Peyer's patch (tissue), 4 donors: ENCODE data around the gene ARFIP1. TPM values are rescaled to one million over a fixed set of nuclear protein-coding genes. Genes with fewer than 3 reads are reported as not detected.

Source experiments
- DNase-seq, 3 donors: peaks; one replicate each; pipeline ENCODE4 v3.0.0-alpha.2; 2017 to 2019
- H3K27ac ChIP-seq, 4 donors: fragments of 200-600 bp; sonication (generic); one replicate each; pipeline ENCODE4 v1.5.1; 2016 to 2019
- H3K27me3 ChIP-seq, 2 donors: fragments of 200-600 bp; sonication (generic); one replicate each; pipeline ENCODE4 v1.5.1; 2019
- H3K36me3 ChIP-seq, 3 donors: fragments of 200-600 bp; sonication (generic); one replicate each; pipeline ENCODE4 v1.5.1; 2016 to 2019
- H3K4me1 ChIP-seq, 4 donors: fragments of 200-600 bp; sonication (generic); one replicate each; pipeline ENCODE4 v1.5.1; 2016 to 2019
- H3K4me3 ChIP-seq, 4 donors: fragments of 200-600 bp; sonication (generic); 1 replicate in 3 of 4; 2 replicates in 1 of 4; pipeline ENCODE4 v1.5.1; 2016 to 2019; ENCODE audit warnings: mild to moderate bottlenecking in 1 of 4
- H3K9me3 ChIP-seq, 4 donors: fragments of 200-600 bp; sonication (generic); one replicate each; pipeline ENCODE4 v1.5.1; 2016 to 2019; ENCODE audit warnings: mild to moderate bottlenecking in 1 of 4
- POLR2A ChIP-seq, 2 donors: fragments of 450-650 bp; IDR thresholded peaks; one replicate each; pipeline ENCODE4 v1.5.1; 2017; ENCODE audit warnings: antibody characterized with exemption in 2 of 2, mild to moderate bottlenecking in 2 of 2, moderate library complexity in 2 of 2
- total RNA-seq, 4 donors: library from RNA; depleted of rRNA; stranded (reverse); fragments of >200 nt; gene quantifications; one replicate each; pipeline ENCODE4 v1.1.0, GENCODE V29; 2016
- TF ChIP-seq, protein P1 (sequence below), 6 experiments: fragments of 450-650 bp in 4 of 6; fragments of 200-600 bp in 2 of 6; sonication (generic) in 1 of 6; IDR thresholded peaks; one replicate each; pipeline ENCODE4 v1.5.1; 2017 to 2019; ENCODE audit warnings: antibody characterized with exemption in 6 of 6, mild to moderate bottlenecking in 3 of 6, moderate library complexity in 1 of 6

The ARFIP1 gene
- total RNA-seq, 4 donors from 2014 or later: 24.5 to 44.6 (median 36.3) TPM

DNA sequence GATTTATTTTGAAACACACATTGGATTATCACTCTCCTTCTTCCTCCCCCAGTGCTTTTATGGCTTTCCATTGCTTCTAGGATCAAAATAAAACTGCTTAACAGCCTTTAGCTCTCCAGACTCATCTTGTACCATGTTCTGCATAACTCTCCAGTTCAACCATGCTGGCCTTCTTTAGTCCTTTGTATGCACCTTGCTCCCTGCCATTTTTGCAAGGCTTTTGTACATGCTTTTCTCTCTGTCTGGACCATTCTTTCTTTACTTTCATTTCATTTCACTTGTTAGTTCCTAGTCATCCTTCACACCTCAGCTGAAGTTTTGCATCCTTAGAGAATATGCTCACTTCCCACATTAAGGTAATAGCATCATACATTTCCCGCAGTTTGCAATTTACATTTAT is 6.9 kb downstream of the ARFIP1 start:
- H3K9me3 ChIP-seq: no peaks in the 10 kb centered on the region
- no peak for DNase-seq
- peaks cover 0 to 17% (median 0%) of the 10 kb centered on the region in 4 donors for H3K4me1 ChIP-seq
- H3K27me3 ChIP-seq: no peaks in the 10 kb centered on the region
- H3K36me3 ChIP-seq: no peaks in the 10 kb centered on the region
- H3K27ac ChIP-seq: no peak overlapping the region
- no peak overlapping the region for H3K4me3 ChIP-seq
- no peak for TF ChIP-seq POLR2A (IDR thresholded peaks at IDR 0.05)
- TF ChIP-seq, protein P1, sequence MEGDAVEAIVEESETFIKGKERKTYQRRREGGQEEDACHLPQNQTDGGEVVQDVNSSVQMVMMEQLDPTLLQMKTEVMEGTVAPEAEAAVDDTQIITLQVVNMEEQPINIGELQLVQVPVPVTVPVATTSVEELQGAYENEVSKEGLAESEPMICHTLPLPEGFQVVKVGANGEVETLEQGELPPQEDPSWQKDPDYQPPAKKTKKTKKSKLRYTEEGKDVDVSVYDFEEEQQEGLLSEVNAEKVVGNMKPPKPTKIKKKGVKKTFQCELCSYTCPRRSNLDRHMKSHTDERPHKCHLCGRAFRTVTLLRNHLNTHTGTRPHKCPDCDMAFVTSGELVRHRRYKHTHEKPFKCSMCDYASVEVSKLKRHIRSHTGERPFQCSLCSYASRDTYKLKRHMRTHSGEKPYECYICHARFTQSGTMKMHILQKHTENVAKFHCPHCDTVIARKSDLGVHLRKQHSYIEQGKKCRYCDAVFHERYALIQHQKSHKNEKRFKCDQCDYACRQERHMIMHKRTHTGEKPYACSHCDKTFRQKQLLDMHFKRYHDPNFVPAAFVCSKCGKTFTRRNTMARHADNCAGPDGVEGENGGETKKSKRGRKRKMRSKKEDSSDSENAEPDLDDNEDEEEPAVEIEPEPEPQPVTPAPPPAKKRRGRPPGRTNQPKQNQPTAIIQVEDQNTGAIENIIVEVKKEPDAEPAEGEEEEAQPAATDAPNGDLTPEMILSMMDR (IDR thresholded peaks at IDR 0.05): no peak

DNA sequence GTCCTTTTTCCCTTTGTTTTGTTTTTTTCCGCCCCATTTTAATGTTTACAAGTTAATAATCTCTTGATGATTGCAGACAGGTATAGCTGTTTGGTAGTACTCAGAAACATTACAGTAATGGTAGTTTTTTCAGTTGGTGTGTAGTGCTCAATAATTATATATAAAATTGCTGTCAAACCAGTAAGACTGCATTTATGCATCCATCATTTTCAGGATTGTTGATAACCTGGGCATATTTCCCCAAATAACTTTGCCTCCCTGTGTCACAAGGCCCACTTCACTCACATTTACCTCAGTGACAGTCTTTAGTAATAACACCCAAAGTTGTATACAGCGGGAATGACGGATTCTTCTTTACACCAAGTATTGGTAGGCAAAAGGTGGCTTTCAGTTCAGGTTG is 16.1 kb downstream of the ARFIP1 start:
- no peak for TF ChIP-seq POLR2A (IDR thresholded peaks at IDR 0.05)
- TF ChIP-seq, protein P1 (IDR thresholded peaks at IDR 0.05): no peak
- no peaks in the 10 kb centered on the region for H3K9me3 ChIP-seq
- DNase-seq: no peak
- H3K4me1 ChIP-seq: no peaks in the 10 kb centered on the region
- no peaks in the 10 kb centered on the region for H3K27me3 ChIP-seq
- H3K4me3 ChIP-seq: no peak overlapping the region
- H3K36me3 ChIP-seq: no peaks in the 10 kb centered on the region
- H3K27ac ChIP-seq: no peak overlapping the region

DNA sequence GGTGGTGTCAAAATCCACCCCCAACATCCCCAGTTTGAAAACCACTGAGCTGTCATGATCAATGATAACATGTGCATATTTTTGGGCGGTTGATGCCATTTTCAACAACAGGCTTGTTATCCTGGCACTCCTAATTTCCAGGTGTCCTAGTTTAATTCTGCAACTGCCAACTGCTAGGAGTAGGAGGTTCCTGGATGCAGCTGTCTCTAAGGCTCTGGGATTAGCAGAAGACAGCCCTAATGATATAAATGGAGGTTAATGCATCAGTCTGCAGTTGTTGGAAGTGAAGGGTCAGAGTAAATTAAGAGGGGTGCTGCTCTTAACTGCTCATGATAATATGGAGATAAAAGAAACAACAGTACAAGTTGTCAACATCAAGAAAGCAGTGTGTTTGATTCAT is 23.8 kb downstream of the ARFIP1 start:
- TF ChIP-seq, protein P1 (IDR thresholded peaks at IDR 0.05): no peak
- DNase-seq: no peak
- Histone ChIP-seq H3K36me3 (no peaks in the 10 kb centered on the region), H3K27me3 (no peaks in the 10 kb centered on the region), H3K4me1 (no peaks in the 10 kb centered on the region), H3K4me3 (no peak overlapping the region), H3K9me3 (no peaks in the 10 kb centered on the region), H3K27ac (no peak overlapping the region)

DNA sequence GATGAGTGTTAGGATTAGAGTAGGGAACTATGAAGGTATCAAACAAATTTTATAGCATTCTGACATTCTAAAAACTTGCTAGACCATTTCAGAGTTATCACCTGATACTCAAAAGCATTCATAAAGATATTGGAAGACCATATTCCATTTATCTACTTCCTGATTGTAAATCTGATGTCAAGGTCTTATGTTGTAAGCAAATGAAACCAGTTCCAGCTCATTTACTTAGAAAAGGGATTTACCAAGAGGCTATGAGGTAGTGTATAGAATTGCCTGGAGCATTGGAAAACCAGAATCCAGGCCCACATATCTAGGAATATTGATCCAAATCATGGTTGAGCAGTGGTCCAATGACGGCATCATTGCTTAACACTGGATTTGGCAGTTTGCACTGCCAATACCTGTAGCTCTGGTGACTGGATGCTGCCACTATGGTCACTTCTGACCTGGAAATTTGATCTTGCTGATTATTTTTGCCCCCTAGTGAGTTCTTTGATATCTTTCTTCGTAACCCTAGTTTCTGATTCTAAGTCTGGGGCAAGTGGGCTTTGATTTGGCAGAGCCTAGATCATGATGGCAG is 25.4 kb downstream of the ARFIP1 start:
- TF ChIP-seq, protein P1 (IDR thresholded peaks at IDR 0.05): no peak
- no peak for TF ChIP-seq POLR2A (IDR thresholded peaks at IDR 0.05)
- H3K27ac ChIP-seq: no peak overlapping the region
- H3K9me3 ChIP-seq: no peaks in the 10 kb centered on the region
- no peaks in the 10 kb centered on the region for H3K27me3 ChIP-seq
- H3K36me3 ChIP-seq: no peaks in the 10 kb centered on the region
- no peak overlapping the region for H3K4me3 ChIP-seq
- no peak for DNase-seq
- H3K4me1 ChIP-seq: no peaks in the 10 kb centered on the region

DNA sequence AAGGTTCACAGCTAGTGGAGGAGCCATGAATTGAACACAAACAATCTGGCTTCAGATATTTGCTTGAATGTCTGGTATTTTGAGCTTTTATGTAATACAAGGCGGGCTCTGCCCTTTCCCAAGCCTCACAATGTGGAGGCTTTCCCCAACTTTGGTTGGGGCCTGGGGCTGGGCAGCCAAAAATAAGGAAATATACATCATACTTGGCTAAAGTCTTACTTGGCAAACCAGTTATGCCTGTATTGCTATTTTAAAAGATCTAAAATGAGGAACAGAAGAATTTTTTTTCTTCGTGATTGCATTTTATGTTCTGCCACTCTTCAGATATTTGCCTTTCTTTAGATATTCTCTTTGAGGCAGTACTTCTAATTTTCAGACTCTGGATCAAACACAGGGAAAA is 26.1 kb downstream of the ARFIP1 start:
- no peaks in the 10 kb centered on the region for H3K4me1 ChIP-seq
- DNase-seq: no peak
- H3K27me3 ChIP-seq: no peaks in the 10 kb centered on the region
- H3K27ac ChIP-seq: no peak overlapping the region
- no peaks in the 10 kb centered on the region for H3K9me3 ChIP-seq
- no peak overlapping the region for H3K4me3 ChIP-seq
- no peak for TF ChIP-seq POLR2A (IDR thresholded peaks at IDR 0.05)
- TF ChIP-seq, protein P1 (IDR thresholded peaks at IDR 0.05): no peak
- no peaks in the 10 kb centered on the region for H3K36me3 ChIP-seq
